ENCODE measurements around the gene GIGYF2. TPM values are rescaled to one million over a fixed set of nuclear protein-coding genes. Genes with fewer than 3 reads are reported as not detected.
A peak's percentile ranks its signal among the peaks of the same experiment; 100 is the strongest.

Gene GIGYF2
- total RNA-seq, 2 donors from 2014 or later, result 62.5 to 72.3 TPM

DNA sequence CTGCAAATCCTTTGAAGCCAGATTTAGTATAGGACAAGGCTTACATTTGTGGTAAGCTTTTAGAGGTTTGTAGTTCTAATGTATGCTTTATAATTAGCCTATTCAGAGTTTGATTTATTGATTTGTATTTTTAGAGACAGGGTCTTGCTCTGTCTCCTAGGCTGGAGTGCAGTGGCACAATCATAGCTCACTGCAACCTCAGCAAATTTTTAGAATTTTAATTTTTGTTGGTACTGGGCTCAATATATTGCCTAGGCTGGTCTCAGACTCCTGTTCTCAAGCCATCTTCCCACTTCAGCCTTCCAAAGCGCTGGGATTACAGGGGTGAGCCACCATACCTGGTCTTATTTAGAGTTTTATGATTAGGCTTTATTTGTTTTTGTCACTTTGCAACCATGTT is 74.7 kb downstream of the GIGYF2 start:
- Histone ChIP-seq H3K9ac (ENCODE audit: extremely low read depth, low read length, poor library complexity, severe bottlenecking) (no peak overlapping the region), H3K27me3 (ENCODE audit: control insufficient read depth, insufficient read depth, low read length, poor library complexity, severe bottlenecking) (no peaks in the 10 kb centered on the region), H3K9me3 (ENCODE audit: control insufficient read depth, low read length) (no peaks in the 10 kb centered on the region), H3K36me3 (ENCODE audit: control insufficient read depth, insufficient read depth, low read length) (peaks cover 41% of the 10 kb centered on the region), H3K4me1 (ENCODE audit: control insufficient read depth, insufficient read depth, low read length) (peaks cover 14% of the 10 kb centered on the region), H3K27ac (ENCODE audit: low read depth, low read length) (no peak overlapping the region), H3K4me3 (ENCODE audit: low read length) (no peak overlapping the region)
- H3K4me3 Mint-ChIP-seq, result no peak overlapping the region
- no peaks in the 10 kb centered on the region for H3K27me3 Mint-ChIP-seq (ENCODE audit: insufficient read depth)
- H3K4me1 Mint-ChIP-seq, result peaks cover 30% of the 10 kb centered on the region
- 91 to 100% methylated on average over 1 of the region's 1 CpG for WGBS, 2 experiments (ENCODE audit: insufficient coverage in 1 of 2, insufficient read length in 1 of 2)
- H3K9me3 Mint-ChIP-seq, result no peaks in the 10 kb centered on the region
- H3K27ac Mint-ChIP-seq, result peak overlapping the region; percentile 9
- DNase-seq, result no peak
- H3K36me3 Mint-ChIP-seq (ENCODE audit: low read depth), result peaks cover 29% of the 10 kb centered on the region
- TF ChIP-seq, protein P1, sequence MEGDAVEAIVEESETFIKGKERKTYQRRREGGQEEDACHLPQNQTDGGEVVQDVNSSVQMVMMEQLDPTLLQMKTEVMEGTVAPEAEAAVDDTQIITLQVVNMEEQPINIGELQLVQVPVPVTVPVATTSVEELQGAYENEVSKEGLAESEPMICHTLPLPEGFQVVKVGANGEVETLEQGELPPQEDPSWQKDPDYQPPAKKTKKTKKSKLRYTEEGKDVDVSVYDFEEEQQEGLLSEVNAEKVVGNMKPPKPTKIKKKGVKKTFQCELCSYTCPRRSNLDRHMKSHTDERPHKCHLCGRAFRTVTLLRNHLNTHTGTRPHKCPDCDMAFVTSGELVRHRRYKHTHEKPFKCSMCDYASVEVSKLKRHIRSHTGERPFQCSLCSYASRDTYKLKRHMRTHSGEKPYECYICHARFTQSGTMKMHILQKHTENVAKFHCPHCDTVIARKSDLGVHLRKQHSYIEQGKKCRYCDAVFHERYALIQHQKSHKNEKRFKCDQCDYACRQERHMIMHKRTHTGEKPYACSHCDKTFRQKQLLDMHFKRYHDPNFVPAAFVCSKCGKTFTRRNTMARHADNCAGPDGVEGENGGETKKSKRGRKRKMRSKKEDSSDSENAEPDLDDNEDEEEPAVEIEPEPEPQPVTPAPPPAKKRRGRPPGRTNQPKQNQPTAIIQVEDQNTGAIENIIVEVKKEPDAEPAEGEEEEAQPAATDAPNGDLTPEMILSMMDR (conservative IDR thresholded peaks at IDR 0.05), result no peak

DNA sequence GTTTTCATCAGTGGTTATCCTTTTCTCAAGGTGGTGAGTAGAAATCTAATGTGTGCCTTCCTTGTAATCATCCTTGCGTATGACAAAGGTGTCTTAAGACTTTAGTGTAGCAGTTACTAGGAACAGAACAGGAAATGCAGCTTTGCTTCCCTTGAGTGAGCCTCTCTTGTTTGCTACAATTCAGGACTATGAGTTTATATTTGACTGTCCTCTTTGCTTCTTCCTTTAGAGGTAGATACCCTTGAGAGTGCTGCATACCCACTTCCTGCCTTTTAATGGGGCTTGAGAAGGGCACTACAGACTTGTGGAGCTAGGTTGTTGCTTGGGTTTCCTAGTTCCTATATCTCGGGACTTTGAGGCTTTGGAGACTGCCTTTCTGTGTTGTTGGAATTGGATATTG is 75.4 kb downstream of the GIGYF2 start:
- no peak overlapping the region for H3K4me3 Mint-ChIP-seq
- no peaks in the 10 kb centered on the region for H3K27me3 Mint-ChIP-seq (ENCODE audit: insufficient read depth)
- WGBS, 2 experiments (ENCODE audit: insufficient coverage in 1 of 2, insufficient read length in 1 of 2), result 90 to 100% methylated on average over 1 to 2 of the region's 2 CpGs
- H3K9me3 Mint-ChIP-seq, result no peaks in the 10 kb centered on the region
- H3K27ac Mint-ChIP-seq, result peak overlapping the region; percentile 9
- peaks cover 39% of the 10 kb centered on the region for H3K36me3 ChIP-seq (ENCODE audit: control insufficient read depth, insufficient read depth, low read length)
- no peak overlapping the region for H3K27ac ChIP-seq (ENCODE audit: low read depth, low read length)
- no peaks in the 10 kb centered on the region for H3K27me3 ChIP-seq (ENCODE audit: control insufficient read depth, insufficient read depth, low read length, poor library complexity, severe bottlenecking)
- H3K4me3 ChIP-seq (ENCODE audit: low read length), result no peak overlapping the region
- H3K4me1 Mint-ChIP-seq, result peaks cover 31% of the 10 kb centered on the region
- H3K36me3 Mint-ChIP-seq (ENCODE audit: low read depth), result peaks cover 29% of the 10 kb centered on the region
- TF ChIP-seq, protein P1 (conservative IDR thresholded peaks at IDR 0.05), result no peak
- DNase-seq, result no peak
- peaks cover 14% of the 10 kb centered on the region for H3K4me1 ChIP-seq (ENCODE audit: control insufficient read depth, insufficient read depth, low read length)
- H3K9me3 ChIP-seq (ENCODE audit: control insufficient read depth, low read length), result no peaks in the 10 kb centered on the region
- no peak overlapping the region for H3K9ac ChIP-seq (ENCODE audit: extremely low read depth, low read length, poor library complexity, severe bottlenecking)

DNA sequence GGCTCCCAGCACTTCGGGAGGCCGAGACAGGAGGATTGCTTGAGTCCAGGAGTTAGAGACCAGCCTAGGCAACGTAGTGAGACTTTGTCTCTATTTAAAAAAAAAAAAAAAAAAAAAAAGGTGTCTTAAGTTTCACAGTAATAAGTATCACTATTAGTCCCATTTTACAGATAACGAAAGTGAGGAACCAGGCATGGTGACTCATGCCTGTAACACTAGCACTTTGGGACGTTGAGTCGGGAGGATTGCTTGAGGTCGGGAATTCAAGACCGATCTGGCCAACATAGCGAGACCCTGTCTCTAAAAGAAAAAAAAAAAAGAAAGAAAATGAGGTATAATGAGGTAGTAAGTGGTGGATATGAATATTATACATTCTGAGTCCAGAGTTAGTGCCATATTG is 76.7 kb downstream of the GIGYF2 start:
- no peak overlapping the region for H3K27ac ChIP-seq (ENCODE audit: low read depth, low read length)
- Mint-ChIP-seq H3K9me3 (no peaks in the 10 kb centered on the region), H3K36me3 (ENCODE audit: low read depth) (peaks cover 22% of the 10 kb centered on the region), H3K27me3 (ENCODE audit: insufficient read depth) (no peaks in the 10 kb centered on the region), H3K27ac (no peak overlapping the region), H3K4me1 (peaks cover 37% of the 10 kb centered on the region), H3K4me3 (no peak overlapping the region)
- H3K36me3 ChIP-seq (ENCODE audit: control insufficient read depth, insufficient read depth, low read length), result peaks cover 27% of the 10 kb centered on the region
- H3K9me3 ChIP-seq (ENCODE audit: control insufficient read depth, low read length), result no peaks in the 10 kb centered on the region
- WGBS, 2 experiments (ENCODE audit: insufficient coverage in 1 of 2, insufficient read length in 1 of 2), result 96 to 98% methylated on average over 5 to 8 of the region's 9 CpGs
- H3K9ac ChIP-seq (ENCODE audit: extremely low read depth, low read length, poor library complexity, severe bottlenecking), result no peak overlapping the region
- no peak for DNase-seq
- peaks cover 14% of the 10 kb centered on the region for H3K4me1 ChIP-seq (ENCODE audit: control insufficient read depth, insufficient read depth, low read length)
- TF ChIP-seq, protein P1 (conservative IDR thresholded peaks at IDR 0.05), result no peak
- H3K4me3 ChIP-seq (ENCODE audit: low read length), result no peak overlapping the region
- no peaks in the 10 kb centered on the region for H3K27me3 ChIP-seq (ENCODE audit: control insufficient read depth, insufficient read depth, low read length, poor library complexity, severe bottlenecking)
